Choroid plexus epithelial cell (primary cell): Measurements from ENCODE around the gene PTPRF.

ENCODE experiments used
- DNase-seq: peaks from one replicate; pipeline ENCODE4 v3.0.0-alpha.2; 2010; ENCODE audit warnings: low read depth
- H3K4me3 ChIP-seq: 2 replicates; pipeline ENCODE4 v1.5.1; 2011; ENCODE audit warnings: low read depth, mild to moderate bottlenecking, control low read depth, low read length, moderate library complexity
- CTCF ChIP-seq: conservative IDR thresholded peaks from 2 replicates; pipeline ENCODE4 v1.5.1; 2011; ENCODE audit warnings: low read depth, mild to moderate bottlenecking, control low read depth, inconsistent platforms, low read length, moderate library complexity

The PTPRF gene

GRCh38 chr1:43522431-43522775 is 8.3 kb upstream of the PTPRF start:
- no peak overlapping the region for H3K4me3 ChIP-seq
- DNase-seq = no peak
- no peak for TF ChIP-seq CTCF

GRCh38 chr1:43522776-43523480 is 7.8 kb upstream of the PTPRF start:
- H3K4me3 ChIP-seq = no peak overlapping the region
- no peak for TF ChIP-seq CTCF
- peak; percentile 63 for DNase-seq

DNA sequence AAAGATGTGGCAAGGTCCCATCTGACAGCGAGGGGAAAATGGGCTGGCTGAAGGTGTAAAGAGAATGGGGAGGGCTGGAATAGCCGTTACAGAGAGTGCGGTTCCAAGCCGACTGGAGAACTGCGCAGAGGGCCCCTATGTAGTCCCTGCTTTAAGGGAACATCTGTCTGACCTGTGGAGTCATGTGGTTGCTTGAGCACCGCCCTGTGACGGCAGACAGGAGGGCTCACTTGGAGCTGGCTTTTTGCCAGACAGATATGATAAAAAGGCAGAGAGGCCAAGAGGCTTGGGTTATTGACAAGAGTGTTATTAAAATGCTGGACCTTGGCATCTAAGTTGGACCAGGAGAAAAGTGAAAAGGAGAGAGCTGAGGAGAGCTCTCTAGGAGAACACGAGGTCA is 5.9 kb upstream of the PTPRF start:
- no peak overlapping the region for H3K4me3 ChIP-seq
- DNase-seq = no peak
- TF ChIP-seq CTCF = no peak

- DNase-seq = peak; percentile 67
- no peak overlapping the region for H3K4me3 ChIP-seq
- TF ChIP-seq CTCF = no peak
These were observed 4.7 kb upstream of the PTPRF start for GRCh38 chr1:43526002-43526401.

GRCh38 chr1:43527111-43527878 is 3.4 kb upstream of the PTPRF start:
- TF ChIP-seq CTCF = no peak
- DNase-seq = no peak

DNA sequence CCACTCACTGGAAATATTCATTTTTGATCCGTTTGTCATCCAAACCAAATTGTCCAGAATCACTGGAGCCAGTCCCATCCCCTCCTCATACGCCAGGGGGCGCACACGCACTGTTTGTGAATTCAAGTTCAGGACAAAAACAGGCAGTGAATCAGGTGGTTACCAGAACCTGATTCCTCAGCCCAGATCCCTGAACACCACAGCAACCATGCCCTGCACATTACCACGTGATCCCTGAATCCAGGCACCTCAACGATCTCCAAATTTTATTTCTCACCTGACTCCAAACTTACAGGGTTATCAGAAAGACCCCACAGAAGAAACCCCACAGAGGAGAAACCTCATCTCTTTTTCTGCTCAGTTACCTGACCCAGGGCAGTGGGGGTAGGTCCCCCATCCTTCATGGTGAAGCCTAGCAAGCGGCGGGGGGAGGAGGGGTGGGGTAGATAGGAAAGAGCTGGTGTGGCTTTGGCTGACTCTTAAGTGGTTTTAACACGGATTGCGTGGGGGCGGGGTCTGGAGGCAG is 1.4 kb upstream of the PTPRF start:
- TF ChIP-seq CTCF = peak; percentile 97
- DNase-seq = peak; percentile 92
- no peak overlapping the region for H3K4me3 ChIP-seq

More at GRCh38 chr1:43527111-43527878, 3.4 kb upstream of the PTPRF start:
- no peak overlapping the region for H3K4me3 ChIP-seq
